Stimulated activated CD8-positive, alpha-beta memory T cell treated with anti-CD3 and anti-CD28 coated beads, Interleukin-7, amount 100 ng/mL, for 1 hour (primary cell): ENCODE results near the gene TASP1.

ENCODE experiments used
- DNase-seq, 2 donors: peaks; one replicate each; pipeline ENCODE4 v3.0.0-alpha.2; 2020; ENCODE audit warnings: low read depth in 2 of 2

The TASP1 gene

GRCh38 chr20:13348311-13349234 lies 290.2 kb downstream of the TASP1 start:
- DNase-seq, result no peak

- no peak for DNase-seq
These were observed 294.1 kb downstream of the TASP1 start for GRCh38 chr20:13344671-13345070.

GRCh38 chr20:13342469-13343242 lies 296.1 kb downstream of the TASP1 start:
- no peak for DNase-seq

- no peak for DNase-seq
These were observed 296.9 kb downstream of the TASP1 start for GRCh38 chr20:13341737-13342393.

- no peak for DNase-seq
These were observed 298.6 kb downstream of the TASP1 start for GRCh38 chr20:13340088-13340487.
